IPS DF 4.7 (cell line): ENCODE measurements around the gene ULK2.
"Not testable (repeated sequence)": the region's sequence is repeated elsewhere in the genome, so short reads cannot be mapped to it uniquely, and the experiment has no call there.

ENCODE experiments used
- DNase-seq: peaks from one replicate; pipeline ENCODE4 v3.0.0-alpha.2; 2013; ENCODE audit warnings: low spot score; ENCODE audit errors: extremely low read depth

The ULK2 gene

DNA sequence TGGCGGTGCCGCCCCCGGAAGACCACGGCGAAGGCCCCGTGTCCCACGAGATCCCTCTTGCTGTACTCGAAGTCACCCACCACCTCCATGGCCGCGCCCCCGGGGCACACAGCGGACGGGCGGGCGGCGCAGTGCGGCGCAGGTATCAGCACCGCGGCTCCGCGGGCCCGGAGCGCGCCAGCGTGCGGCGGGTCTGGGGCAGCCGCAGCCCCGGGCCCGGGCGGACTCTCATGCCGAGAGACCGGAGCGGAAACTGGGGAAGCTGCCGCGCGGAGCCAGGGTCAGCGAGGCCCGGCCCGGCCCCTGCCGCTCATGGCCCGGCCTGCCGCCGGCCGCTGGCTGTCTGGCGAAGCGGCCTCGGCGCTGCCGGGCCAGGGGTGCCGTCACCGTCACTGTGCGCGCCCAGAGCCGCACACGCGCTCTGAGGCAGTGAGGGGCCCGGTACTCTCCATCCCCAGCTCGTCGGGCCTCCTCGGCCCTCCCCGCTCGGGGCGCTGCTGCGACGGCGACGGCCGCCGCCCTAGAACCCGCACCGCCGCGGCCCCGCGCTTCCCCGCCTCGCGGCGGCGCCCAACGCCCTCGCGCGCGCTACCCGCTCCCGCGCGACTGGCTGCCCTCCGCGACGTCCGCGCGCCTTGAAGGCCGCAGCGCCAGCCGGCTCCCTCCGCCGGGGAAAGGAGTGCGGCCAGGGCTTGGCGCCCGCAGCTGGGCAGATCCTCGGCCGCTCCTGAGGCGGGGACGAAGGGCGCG, at the start of gene ULK2:
Gene ULK2, minus strand, starts transcription at position 608 of the 750 bp plus-strand sequence. Its CDS starts 519 bp downstream, at position 89.
- peak; percentile 14 for DNase-seq

DNA sequence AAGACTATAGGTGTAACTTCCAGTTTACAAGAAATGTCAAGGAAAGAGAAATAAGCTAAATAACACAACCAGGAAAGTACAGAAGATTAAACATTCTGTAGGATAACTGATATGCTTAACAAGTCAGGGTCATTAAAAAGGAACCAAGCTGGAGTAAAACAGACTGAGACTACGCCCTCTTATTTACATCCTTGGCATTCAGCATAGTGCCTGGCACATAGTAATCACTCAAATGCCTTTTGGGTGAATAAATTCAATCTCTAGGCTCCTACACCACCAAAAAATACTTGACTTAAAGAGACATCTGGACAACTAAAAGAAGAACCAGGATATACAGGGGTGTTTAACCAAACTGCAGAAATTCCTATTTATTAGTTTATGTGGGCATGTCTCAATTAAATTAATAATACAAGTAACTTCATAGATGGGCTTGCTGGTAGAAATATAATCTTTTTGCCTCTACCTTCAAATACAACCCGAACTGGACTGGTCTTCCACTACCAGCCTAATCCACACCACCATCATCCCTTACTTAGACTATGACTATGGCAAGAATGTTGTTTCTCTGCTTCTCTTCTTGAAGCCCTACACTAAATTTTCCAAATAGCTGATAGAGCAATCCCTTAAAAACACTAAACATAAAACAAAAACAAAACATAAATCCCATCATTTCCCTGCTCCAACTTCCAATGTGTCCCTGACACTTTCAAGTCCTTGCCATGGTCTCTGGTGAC, 47.7 kb upstream of the ULK2 start:
- DNase-seq = no peak

DNA sequence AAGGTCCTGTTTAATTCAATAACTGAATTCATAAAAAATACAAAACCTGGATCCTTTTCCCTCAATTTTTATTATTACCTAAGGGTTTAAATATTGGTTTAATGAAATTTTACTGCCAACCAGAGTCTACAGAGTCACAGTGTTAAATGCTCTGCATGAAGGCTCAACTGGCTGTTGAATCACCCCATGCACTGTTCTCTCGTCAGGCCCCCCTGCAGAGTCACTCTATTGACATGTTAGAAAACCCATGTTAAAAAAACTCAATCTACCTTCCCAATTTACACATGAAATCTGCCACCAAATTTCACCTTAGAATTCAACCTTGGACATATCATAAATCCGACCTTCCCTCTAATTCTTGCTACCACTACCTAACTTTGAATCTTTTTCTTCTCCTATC, 43.3 kb upstream of the ULK2 start:
- DNase-seq = no peak

DNA sequence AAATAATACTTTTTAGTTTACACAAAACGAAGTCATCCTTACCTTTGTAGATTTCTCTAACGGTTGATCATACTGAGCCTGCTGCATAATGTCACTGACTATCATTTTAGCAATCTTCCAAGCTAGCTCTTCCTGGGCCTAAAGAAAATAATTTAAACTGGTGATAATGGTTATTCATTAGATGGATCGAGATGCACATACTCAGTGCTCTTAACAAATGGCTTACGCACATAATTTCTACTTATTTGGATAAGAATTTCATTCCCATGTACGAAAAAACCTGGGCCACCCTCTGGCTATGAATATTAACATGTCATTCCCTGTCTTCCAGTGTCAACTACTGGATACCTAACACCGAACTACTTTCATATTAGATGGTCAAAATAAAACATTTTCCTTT, 41.4 kb upstream of the ULK2 start:
- DNase-seq = no peak

DNA sequence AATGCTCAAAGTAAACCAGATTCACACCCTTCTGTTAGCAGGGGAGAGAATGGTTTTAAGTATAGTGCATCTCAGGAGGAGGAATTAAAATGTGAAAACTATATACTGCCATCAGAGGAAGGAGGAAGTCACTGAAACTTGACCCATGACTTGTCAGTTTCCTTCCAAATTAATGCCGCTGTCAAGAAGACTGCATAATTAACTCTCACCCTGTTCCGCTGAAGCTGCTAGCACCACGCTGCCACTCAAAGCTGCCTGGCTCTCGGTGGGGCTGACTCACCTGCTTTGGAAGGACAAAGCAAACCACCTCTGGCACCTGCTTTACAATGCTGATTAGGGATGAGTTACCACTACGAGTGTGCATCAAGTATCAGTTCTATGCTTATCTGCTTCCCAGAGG, 37.8 kb upstream of the ULK2 start:
- DNase-seq = no peak

DNA sequence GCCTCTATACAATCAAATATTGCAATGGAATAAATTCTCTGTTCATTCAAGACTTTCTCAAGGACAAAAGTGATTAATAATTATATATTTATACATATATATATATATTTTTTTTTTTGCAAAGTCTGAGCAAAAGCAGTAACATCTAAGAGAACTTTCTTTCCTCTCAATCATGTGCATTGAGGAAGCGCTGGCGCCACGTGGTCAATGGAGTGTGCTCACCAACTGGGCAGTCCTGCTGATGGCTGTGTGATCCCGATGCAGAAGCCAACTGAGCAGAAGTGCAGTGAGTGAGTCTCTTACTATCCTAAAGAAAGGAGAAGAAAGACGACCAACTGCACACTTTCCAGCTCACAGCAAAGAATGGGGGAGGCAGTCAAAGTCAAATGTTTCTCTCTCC, 37.2 kb upstream of the ULK2 start:
- no peak for DNase-seq

DNA sequence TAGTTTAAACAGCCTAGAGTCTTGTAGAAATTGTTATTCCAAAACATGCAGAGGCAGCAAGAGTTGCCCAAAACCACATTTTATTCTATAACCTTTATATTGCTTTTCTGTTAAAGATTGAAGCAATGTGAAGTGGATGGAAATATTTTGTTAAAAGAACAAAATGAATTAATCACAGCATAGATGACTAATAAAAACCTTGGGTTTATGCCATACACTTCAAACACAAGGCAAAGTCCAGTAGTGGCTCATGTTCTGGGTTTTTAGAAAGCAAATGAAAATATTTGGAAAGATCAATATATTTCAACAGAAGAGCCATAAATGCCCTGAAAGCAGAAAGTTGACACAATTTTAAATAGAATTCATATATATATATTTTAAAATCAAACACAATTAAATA, 36.7 kb upstream of the ULK2 start:
- no peak for DNase-seq

DNA sequence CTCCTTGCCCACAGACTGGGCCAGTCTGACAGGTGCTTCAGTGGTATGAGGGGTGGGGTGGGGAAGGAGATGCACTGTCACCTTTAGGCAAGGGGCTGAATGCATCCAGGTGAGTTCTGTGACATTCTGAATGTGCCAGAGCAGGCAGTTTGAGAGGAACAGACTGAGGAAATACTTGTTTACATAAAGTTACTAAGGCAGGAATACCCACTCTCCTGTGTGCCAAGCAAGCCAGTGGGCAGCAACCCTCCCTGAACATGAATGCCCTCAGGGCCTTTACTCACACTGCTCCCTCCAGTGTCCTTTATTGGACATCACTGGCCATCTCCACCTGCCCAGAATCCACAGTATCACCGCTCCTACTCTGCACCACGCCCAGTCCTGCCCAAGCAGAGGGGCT, 33.1 kb upstream of the ULK2 start:
- DNase-seq = no peak

DNA sequence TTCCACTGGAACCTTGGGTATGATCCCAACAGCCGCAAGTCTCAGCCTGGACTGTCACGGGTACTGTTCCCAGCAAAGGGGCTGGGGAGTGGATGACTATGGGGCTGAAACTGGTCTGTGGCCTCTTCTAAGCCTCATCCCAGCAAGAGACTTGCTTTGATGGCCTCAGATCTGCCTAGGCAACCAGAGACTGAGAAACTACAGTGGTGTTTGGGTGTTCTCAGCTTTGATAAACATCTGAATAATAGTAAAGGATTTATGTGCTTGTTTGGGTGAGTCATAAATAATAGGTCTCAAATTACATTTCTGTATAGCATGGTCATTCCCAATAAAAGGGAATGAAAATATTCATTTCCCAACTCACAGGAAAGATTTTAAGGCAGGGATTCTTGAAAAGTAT, 30.2 kb upstream of the ULK2 start:
- DNase-seq = no peak

DNA sequence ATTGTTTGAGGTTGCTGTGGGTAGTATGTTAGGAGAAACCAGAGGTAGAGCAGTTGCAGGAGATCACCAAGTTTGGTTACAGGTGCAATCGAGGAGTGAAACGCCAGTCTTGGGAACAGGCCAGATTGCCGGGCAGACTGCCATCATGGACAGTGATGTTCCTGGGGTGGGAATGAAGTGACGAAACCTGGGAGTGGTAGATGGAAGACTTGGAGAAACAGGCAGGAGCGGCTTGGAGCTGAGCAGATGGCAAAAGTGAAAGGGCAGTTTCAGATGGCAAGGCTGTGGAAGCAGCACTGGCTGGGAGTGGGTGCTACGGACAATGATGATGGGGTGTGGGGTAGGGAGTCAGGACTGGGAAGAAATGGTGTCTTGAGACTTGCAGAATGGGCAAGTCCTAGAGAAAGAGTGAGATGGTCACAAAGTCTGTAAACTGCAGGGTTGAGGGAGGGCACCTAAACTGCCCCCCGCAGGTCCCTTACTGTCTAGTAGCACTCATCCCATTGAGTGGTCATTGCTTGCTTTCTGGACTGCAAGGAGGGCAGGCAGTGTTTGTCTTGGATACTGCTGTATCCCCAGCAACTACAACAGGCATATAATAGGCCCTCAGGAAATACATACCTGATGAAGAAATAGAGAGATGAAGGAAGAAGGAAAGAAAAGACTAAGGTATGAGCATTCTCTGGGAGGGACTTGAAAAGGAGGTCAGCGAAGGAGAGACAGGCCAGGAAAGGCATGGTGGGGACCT, 29.5 kb upstream of the ULK2 start:
- no peak for DNase-seq

DNA sequence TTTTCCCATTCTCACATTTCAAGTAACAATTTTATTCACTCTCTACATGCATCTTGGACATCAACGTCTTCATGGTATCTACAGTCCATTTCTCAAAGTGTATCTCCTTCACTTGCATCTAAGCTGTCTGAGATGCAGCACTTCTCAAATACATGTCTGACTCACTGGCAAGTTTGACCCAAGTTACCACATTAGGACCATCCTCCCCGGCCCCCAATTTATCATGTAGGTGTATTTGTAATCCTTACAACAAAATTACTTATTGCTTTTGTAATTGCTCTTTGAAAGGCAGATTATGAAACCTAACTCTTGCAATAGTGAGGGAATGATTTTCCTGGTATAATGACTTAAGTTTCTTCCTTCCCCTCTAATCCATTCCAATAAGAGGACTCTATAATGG, 28.9 kb upstream of the ULK2 start:
- DNase-seq = no peak

DNA sequence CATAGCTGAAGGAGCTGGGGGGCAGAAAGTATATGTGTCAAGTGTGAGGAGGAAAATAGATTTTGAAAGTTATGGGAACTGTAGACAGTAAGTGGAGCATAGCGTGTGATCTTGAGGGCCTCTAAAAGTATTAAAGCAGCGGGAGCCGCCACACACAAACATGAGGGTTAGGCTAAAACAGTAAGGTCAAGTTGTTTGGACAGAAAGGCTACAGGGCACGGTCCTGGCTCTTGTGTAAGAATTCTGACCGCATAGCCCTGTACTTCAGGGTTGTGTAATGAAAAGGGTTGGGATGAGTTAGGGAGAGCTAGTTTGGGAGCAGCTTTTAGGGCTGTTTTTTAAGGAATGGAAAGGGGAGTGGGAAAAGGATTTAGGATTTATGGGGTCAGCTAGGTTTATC, 22.8 kb upstream of the ULK2 start:
- not testable (repeated sequence) for DNase-seq

DNA sequence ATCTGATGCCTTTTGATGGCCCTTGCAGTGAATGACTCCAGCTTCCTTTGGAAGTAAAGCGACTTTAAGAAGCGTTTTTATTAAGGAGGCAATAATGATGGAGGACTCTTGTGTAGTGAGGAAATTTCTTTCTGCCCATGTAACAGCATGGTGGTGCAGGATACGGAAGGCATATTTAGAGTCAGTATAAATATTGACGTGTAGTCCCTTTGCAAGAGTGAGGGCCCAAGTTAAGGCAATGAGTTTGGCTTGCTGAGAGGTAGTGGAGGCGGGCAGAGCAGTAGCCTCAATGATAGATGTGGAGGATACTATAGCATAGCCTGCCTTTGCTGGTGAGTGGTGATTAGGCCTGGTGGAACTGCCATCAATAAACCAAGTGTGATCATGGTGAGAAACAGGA, 22.3 kb upstream of the ULK2 start:
- DNase-seq = not testable (repeated sequence)

DNA sequence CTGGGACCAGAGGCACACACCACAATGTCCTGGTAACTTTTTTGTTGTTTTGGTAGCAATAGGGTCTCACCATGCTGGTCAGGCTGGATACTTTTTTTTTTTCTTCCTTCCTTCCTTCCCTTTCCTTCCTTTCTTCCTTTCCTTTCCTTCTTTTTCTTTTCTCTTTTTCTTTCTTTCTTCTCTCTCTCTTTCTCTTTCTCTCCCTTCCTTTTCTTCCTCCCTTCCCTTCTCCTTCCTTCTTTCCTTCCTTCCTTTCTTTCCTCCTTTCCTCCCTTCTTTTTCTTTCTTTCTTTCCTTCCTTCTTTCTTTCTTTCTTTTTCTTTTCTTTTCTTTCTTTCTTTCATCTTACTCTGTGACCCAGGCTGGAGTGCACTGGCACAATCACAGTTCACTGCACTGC, 18.4 kb upstream of the ULK2 start:
- DNase-seq = no peak

DNA sequence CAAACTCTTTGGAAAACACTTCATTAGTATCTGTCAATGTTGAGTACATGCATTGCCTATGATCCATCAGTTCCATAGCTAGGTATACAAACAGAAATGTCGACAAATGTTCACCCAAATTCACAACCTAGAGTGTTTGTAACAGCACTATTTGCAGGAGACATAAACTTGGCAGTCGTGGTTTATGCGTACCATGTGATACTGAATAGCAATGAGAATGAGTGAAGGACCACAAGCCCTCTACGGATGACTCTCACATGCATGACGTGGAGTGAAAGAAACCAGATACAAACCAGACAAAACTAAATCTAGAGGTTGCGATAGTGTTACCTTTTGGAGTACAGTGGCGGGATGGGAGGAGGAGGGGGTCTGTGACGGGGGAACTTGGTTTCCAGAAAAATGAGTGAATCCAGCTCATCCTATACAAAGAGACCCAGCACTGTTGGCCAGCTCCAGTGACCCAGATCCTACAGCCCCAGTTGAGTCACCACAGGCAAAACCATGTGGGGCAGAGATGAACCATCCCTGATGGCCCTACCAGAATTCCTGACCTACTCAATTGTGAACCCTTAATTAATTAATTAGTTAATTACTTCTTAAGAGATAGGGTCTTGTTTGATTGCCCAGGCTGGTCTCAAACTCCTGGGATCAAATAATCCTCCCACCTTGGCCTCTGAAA, 15.9 kb upstream of the ULK2 start:
- DNase-seq = no peak

DNA sequence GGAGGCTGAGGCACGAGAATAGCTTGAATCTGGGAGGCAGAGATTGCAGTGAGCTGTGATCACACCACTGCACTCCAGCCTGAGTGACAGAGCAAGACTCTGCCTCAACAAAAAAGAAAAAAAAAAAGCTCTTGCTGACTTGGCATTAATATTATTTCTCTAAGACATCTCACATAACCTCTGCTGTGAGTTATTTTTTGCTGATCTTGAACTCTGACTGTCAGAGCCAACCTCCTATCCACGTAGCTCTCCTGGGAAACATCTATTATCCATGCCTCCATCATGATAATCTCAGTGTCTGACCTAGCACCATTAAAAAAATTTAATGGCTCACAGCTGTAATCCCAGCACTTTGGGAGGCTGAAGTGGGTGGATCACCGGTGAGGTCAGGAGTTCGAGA, 12.7 kb upstream of the ULK2 start:
- DNase-seq = no peak

DNA sequence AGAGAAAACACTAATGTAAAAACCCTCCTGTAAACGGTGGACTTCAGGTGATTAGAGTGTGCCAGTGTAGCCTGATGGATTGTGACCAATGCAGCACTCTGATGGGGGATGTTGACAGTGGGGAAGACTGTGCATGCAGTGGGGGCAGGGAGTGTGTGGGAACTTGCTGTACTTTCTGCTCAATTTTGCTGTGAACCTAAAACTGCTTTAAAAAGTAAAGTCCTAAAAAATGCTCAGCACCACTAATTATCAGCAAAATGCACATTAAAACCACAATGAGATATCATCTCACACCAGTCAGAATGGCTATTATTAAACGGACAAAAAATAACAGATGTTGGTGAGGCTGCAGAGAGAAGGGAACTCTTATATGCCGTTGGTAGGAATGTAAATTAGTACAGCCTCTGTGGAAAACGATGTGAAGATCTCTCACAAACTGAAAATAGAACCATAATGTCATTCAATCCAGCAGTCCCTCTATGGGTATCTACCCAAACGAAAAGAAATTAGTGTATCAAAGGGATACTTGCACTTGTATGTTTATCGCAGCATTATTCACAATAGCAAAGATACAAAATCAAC, 9.7 kb upstream of the ULK2 start:
- no peak for DNase-seq

DNA sequence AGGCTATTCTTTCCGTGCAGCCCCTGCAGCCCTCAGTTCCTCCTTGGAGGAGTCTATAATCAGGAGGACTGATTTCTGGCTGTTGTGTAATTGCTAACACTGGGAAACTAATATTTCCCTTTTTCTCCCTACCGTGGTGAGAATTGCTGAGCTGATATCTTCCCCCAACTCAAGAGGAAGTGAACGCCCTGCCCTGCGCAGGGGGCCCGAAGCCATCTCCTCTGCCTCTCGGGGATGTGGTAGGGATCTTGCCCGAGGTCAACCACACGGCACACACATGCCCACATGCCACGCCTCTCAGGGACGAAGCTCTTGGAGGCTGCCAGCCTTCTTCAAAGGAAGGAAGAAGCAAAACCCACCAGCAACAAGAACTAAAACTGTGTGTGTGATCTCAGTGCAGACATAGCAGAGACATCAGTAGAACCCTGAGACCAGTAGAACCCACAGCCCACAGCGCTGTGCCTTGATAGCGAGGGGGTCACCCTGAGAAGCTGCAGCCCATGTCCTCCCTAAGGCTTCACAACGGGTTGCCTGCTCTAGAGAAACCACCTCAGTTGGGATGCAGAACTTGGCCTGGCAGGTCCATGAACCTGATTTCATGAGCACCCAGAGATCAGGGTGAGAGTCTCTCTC, 8.9 kb upstream of the ULK2 start:
- DNase-seq = no peak

DNA sequence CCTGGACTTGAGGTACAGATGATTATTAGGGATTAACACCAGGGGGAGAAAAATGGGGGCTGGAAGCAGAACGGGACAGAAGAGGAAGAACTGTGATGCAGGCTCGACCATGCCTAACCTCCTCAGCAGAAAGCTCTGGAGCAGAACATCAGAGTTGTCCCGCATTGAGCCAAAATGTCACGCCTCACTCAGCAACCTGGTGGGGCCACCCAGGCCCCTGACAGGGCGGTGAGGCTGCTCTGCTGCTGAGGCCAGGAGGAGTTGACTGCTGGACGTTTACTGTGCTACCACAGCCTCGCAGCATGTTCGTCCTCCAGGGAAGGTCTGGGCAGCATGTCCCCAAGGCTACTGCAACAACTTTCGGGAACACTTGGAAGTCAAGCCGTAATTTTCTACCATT, 6.5 kb upstream of the ULK2 start:
- DNase-seq = no peak

DNA sequence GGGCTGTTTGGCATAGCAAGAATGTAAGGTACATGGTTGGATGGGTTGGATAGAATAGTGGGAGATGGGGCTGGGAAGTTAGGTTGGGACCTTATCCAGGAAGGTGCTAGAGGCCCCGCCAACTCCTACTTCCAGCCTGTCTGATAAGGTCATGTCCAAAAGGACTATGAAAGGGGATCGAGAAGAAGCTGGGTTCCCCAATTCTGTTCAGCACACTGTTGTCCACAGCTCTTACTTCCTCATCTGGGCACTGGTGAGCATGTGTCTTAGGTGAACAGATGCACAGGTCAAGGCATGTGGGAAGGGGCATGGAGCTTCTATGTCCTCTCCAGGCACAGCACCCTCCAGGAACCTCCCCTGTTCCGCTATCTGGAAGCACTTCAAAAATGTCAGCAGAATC, 5.6 kb upstream of the ULK2 start:
- no peak for DNase-seq

DNA sequence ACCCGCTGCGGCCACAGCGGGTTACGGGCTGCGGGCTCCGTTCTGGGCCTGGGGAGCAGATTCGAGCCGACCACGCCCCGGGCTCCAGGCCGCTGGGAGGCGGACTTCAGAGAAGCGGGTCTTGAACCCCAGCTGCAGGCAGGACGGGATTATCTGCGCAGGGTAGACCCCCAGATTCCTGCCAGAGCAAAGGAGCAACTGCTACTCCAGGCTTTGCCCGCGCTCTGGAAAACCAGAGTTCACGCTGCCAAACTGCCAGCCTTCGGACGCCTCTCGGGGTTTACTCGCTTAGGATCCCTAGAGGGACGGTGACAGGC, 301 bp upstream of the ULK2 start:
- peak; percentile 5 for DNase-seq
